Measurements from ENCODE around the gene HMGN1. TPM values are rescaled to one million over a fixed set of nuclear protein-coding genes. Genes with fewer than 3 reads are reported as not detected.
A peak's percentile ranks its signal among the peaks of the same experiment; 100 is the strongest.

The HMGN1 gene
- total RNA-seq, 2 donors from 2014 or later: 97.2 to 153 TPM

DNA sequence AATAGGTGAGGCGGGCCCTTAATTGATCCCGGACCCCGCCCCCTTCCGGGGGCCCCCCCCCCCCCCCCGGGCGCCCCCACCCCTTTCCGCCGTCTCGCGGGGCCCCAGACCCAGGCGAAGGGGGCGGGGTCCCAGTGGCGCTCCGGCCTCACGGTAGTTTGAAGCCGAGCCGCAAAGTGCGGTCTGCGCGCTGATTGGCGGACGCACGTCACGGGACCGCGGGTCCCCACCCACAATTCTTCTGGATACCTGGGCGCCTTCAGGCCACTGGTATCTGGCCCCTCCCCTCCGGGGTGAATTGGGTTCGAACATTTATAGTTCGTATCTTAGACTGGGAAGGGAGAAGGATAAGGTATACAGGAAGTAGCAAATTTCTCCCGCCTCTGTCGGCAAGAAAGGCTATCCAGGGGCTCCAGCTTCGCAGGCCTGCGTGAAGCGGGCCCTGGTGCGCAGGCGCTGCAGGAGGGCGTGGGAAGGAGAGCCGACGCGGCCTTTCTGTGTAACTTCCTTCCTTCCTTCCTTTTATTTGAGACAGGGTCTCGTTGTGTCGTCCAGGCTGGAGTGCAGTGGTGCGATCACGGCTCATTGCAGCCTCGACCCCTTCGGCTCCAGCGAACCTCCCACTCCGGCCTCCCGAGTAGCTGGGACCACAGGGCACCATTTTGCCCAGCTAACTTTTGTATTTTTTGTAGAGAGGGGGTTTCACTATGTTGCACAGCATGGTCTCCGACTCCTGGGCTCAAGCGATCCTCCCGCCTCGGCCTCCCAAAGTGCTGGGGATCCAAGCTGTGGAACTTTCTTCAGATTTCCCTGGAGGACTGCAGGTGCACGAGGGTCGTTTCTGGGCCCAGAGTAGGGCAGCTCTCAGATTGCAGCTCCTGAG lies 564 bp upstream of the HMGN1 start:
- H3K4me3 ChIP-seq: peak overlapping the region; percentile 15 to 65
- H3K27ac ChIP-seq: peak overlapping the region; percentile 91 to 96 (median 93)
- DNase-seq (peak; percentile 97 to 99 (median 98)), ATAC-seq (peak; percentile 92)
- no peaks in the 10 kb centered on the region for H3K27me3 ChIP-seq
- no peaks in the 10 kb centered on the region for H3K36me3 ChIP-seq (replicated peaks in 1 of 2; ENCODE audit: insufficient read depth in 1 of 2, low read depth in 2 of 2)
- H3K9me3 ChIP-seq: no peaks in the 10 kb centered on the region
- 1 to 13% methylated on average over 19 to 49 of the region's 56 CpGs for WGBS, 2 donors
- TF ChIP-seq, protein P1, sequence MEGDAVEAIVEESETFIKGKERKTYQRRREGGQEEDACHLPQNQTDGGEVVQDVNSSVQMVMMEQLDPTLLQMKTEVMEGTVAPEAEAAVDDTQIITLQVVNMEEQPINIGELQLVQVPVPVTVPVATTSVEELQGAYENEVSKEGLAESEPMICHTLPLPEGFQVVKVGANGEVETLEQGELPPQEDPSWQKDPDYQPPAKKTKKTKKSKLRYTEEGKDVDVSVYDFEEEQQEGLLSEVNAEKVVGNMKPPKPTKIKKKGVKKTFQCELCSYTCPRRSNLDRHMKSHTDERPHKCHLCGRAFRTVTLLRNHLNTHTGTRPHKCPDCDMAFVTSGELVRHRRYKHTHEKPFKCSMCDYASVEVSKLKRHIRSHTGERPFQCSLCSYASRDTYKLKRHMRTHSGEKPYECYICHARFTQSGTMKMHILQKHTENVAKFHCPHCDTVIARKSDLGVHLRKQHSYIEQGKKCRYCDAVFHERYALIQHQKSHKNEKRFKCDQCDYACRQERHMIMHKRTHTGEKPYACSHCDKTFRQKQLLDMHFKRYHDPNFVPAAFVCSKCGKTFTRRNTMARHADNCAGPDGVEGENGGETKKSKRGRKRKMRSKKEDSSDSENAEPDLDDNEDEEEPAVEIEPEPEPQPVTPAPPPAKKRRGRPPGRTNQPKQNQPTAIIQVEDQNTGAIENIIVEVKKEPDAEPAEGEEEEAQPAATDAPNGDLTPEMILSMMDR (IDR thresholded peaks at IDR 0.05): peak in 1 of 7 experiments; percentile 16
- peak; percentile 22 to 72 (median 64) for TF ChIP-seq POLR2A (IDR thresholded peaks at IDR 0.05)
- intact Hi-C loops (cut with DNase I): no loop called here
- peaks cover 27% of the 10 kb centered on the region for H3K4me1 ChIP-seq

DNA sequence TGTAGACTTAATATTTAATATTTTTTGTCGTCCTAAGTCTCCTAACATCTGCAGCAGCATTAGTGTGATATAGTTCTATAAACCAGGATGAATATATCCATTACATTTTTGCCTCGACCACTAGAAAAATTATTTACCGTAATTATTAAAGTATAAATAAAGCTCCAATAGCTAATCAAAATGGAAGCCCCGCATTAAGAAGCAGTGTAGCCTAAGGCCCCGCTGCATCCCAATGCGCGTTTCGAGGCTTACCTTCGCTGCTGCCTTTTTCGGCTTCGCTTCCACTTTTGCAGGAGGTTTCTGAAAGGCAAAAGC lies 891 bp downstream of the HMGN1 start:
- Histone ChIP-seq H3K36me3 (replicated peaks in 1 of 2; ENCODE audit: insufficient read depth in 1 of 2, low read depth in 2 of 2) (peaks cover 0 to 7% of the 10 kb centered on the region in 2 donors), H3K9me3 (no peaks in the 10 kb centered on the region), H3K27ac (peak overlapping the region; percentile 90 to 96 (median 93)), H3K27me3 (no peaks in the 10 kb centered on the region), H3K4me3 (peak overlapping the region; percentile 75 to 79), H3K4me1 (peaks cover 27% of the 10 kb centered on the region)
- 0% methylated on average over 11 of the region's 11 CpGs for WGBS, 2 donors
- ATAC-seq (peak; percentile 0), DNase-seq (no peak)
- intact Hi-C loops (cut with DNase I): no loop called here
- TF ChIP-seq POLR2A (IDR thresholded peaks at IDR 0.05): peak in 1 of 3 donors; percentile 5
- TF ChIP-seq, protein P1 (IDR thresholded peaks at IDR 0.05): no peak

DNA sequence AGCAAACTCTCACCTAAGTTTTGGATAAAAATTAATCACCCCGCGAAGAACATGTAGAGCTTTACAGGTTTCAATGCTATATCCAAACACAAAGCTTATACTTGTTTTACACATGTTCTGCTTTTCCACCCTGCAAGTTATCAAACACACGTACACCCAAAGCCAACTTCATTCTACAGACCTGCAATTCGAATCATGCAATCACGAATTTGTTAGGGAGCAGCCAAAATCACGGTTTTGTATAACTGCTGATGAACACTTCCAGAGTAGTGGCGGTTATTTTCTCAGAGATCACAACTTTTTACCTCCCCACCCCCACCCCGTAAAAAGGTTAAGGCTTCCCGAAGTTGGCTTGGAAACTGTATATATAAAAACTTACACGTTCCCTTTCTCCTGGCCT lies 1.4 kb downstream of the HMGN1 start:
- TF ChIP-seq POLR2A (IDR thresholded peaks at IDR 0.05): no peak
- TF ChIP-seq, protein P1 (IDR thresholded peaks at IDR 0.05): no peak
- 2 to 3% methylated on average over 10 of the region's 10 CpGs for WGBS, 2 donors
- Histone ChIP-seq H3K36me3 (replicated peaks in 1 of 2; ENCODE audit: insufficient read depth in 1 of 2, low read depth in 2 of 2) (peaks cover 0 to 7% of the 10 kb centered on the region in 2 donors), H3K9me3 (no peaks in the 10 kb centered on the region), H3K4me3 (peak overlapping the region; percentile 75 to 79), H3K4me1 (peaks cover 27% of the 10 kb centered on the region), H3K27ac (peak overlapping the region in 3 of 4 donors; percentile 90 to 96 (median 91)), H3K27me3 (no peaks in the 10 kb centered on the region)
- ATAC-seq (no peak), DNase-seq (no peak)
- intact Hi-C loops (cut with DNase I): no loop called here

DNA sequence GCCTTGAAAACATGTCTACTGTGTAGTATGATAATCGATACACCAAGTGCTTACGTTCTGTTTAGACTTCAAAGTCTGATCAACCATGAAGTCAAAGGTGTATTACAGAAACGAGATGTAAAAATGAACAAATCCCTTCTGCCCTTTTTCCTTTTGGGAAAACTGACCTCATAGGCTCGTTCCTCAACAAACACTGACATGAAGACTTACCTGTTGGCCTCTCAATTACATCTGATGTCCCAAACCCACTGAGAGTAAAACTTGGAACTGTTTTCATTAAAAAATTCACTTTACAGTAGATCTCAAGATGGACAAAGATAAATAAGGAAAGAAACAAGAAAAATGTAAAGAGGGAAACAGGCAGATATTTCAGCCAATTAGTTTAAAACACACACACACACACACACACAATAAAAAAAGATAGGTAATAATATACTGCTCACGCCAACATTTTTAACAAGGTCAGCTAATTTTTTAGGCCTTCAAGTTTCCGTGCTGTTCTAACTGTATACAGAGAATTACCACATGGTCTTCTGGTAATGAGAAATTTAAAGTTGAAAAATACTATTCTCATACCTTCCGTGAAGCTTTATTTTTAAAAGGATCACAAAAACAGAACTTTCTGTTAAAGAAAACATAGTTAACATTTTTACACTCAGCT lies 2.1 kb downstream of the HMGN1 start:
- H3K27ac ChIP-seq: peak overlapping the region in 1 of 4 donors; percentile 96
- H3K36me3 ChIP-seq (replicated peaks in 1 of 2; ENCODE audit: insufficient read depth in 1 of 2, low read depth in 2 of 2): peaks cover 0 to 7% of the 10 kb centered on the region in 2 donors
- peaks cover 27% of the 10 kb centered on the region for H3K4me1 ChIP-seq
- intact Hi-C loops (cut with DNase I): no loop called here
- H3K4me3 ChIP-seq: no peak overlapping the region
- no peak for TF ChIP-seq POLR2A (IDR thresholded peaks at IDR 0.05)
- TF ChIP-seq, protein P1 (IDR thresholded peaks at IDR 0.05): no peak
- H3K27me3 ChIP-seq: no peaks in the 10 kb centered on the region
- H3K9me3 ChIP-seq: no peaks in the 10 kb centered on the region
- WGBS, 2 donors: 25 to 29% methylated on average over 7 of the region's 7 CpGs
- DNase-seq (no peak), ATAC-seq (no peak)

Measured in body of pancreas (tissue), 4 donors.